ENCODE data around the gene JPH3. TPM values are rescaled to one million over a fixed set of nuclear protein-coding genes. Genes with fewer than 3 reads are reported as not detected.

Gene JPH3
- polyA plus RNA-seq, 1 experiment = not detected

- Histone ChIP-seq H3K36me3 (ENCODE audit: control insufficient read depth, insufficient read depth, low read length) (no peaks in the 10 kb centered on the region), H3K4me3 (ENCODE audit: low read depth, low read length) (no peak overlapping the region), H3K27me3 (ENCODE audit: control insufficient read depth, insufficient read depth, low read length) (no peaks in the 10 kb centered on the region; the same call in none of the 2 replicates)
- POLR2A ChIA-PET = no interaction called here
- peak; percentile 44 for TF ChIP-seq CTCF (IDR thresholded peaks at IDR 0.05; ENCODE audit: insufficient read depth, low read depth, low read length)
- CTCF ChIA-PET = interaction anchor here (1.1 kb wide), 1 partner anchor 109 kb away, joined by 3 read pairs; no protein-coding TSS in a partner anchor
- DNase-seq (ENCODE audit: low read depth) = peak; percentile 16
Observed at GRCh38 chr16:87681981-87682570, 79.8 kb downstream of the JPH3 start.

GRCh38 chr16:87682852-87683399, 80.6 kb downstream of the JPH3 start:
- TF ChIP-seq CTCF (IDR thresholded peaks at IDR 0.05; ENCODE audit: insufficient read depth, low read depth, low read length) = no peak
- ChIA-PET CTCF (no interaction called here), POLR2A (no interaction called here)
- Histone ChIP-seq H3K4me3 (ENCODE audit: low read depth, low read length) (no peak overlapping the region), H3K27me3 (ENCODE audit: control insufficient read depth, insufficient read depth, low read length) (peaks cover 1% of the 10 kb centered on the region), H3K36me3 (ENCODE audit: control insufficient read depth, insufficient read depth, low read length) (no peaks in the 10 kb centered on the region)
- no peak for DNase-seq (ENCODE audit: low read depth)

GRCh38 chr16:87684106-87684677, 81.9 kb downstream of the JPH3 start:
- Histone ChIP-seq H3K27me3 (ENCODE audit: control insufficient read depth, insufficient read depth, low read length) (peaks cover 1% of the 10 kb centered on the region; the same call in 1 of the 2 replicates), H3K36me3 (ENCODE audit: control insufficient read depth, insufficient read depth, low read length) (no peaks in the 10 kb centered on the region), H3K4me3 (ENCODE audit: low read depth, low read length) (no peak overlapping the region)
- POLR2A ChIA-PET = no interaction called here
- CTCF ChIA-PET = interaction anchor here (0.6 kb wide), 1 partner anchor 118 kb away, joined by 3 read pairs; no protein-coding TSS in a partner anchor
- DNase-seq (ENCODE audit: low read depth) = no peak
- no peak for TF ChIP-seq CTCF (IDR thresholded peaks at IDR 0.05; ENCODE audit: insufficient read depth, low read depth, low read length)

- ChIA-PET POLR2A (no interaction called here), CTCF (no interaction called here)
- TF ChIP-seq CTCF (IDR thresholded peaks at IDR 0.05; ENCODE audit: insufficient read depth, low read depth, low read length) = no peak
- DNase-seq (ENCODE audit: low read depth) = no peak
- H3K36me3 ChIP-seq (ENCODE audit: control insufficient read depth, insufficient read depth, low read length) = no peaks in the 10 kb centered on the region
- peaks cover 1% of the 10 kb centered on the region; the same call in 1 of the 2 replicates for H3K27me3 ChIP-seq (ENCODE audit: control insufficient read depth, insufficient read depth, low read length)
- H3K4me3 ChIP-seq (ENCODE audit: low read depth, low read length) = no peak overlapping the region
Observed at GRCh38 chr16:87684711-87685404, 82.5 kb downstream of the JPH3 start.

- no peak for DNase-seq (ENCODE audit: low read depth)
- CTCF ChIA-PET = no interaction called here
- Histone ChIP-seq H3K27me3 (ENCODE audit: control insufficient read depth, insufficient read depth, low read length) (peaks cover 1% of the 10 kb centered on the region; the same call in 1 of the 2 replicates), H3K36me3 (ENCODE audit: control insufficient read depth, insufficient read depth, low read length) (no peaks in the 10 kb centered on the region), H3K4me3 (ENCODE audit: low read depth, low read length) (no peak overlapping the region)
- no peak for TF ChIP-seq CTCF (IDR thresholded peaks at IDR 0.05; ENCODE audit: insufficient read depth, low read depth, low read length)
- POLR2A ChIA-PET = no interaction called here
Observed at GRCh38 chr16:87685405-87685755, 83.1 kb downstream of the JPH3 start.

All from BJ (cell line).